HepG2 (cell line): Measurements from ENCODE around the gene UNC93A.
"Not testable (repeated sequence)": the region's sequence is repeated elsewhere in the genome, so short reads cannot be mapped to it uniquely, and the experiment has no call there.

Source experiments
- CHD2 ChIP-seq: IDR thresholded peaks from 2 replicates; pipeline ENCODE4 v1.6.1; 2011; ENCODE audit warnings: low read depth, low read length, improper control_type of control experiment
- EP300 ChIP-seq, 3 experiments: sonication (generic) in 1 of 3; formaldehyde crosslinking in 1 of 3; IDR thresholded peaks; 2 replicates each; pipeline versions ENCODE4 v1.5.1 to v1.6.1; 2011 to 2020; ENCODE audit warnings: low read depth in 2 of 3, low read length in 2 of 3, borderline replicate concordance in 1 of 3, improper control_type of control experiment in 1 of 3, mild to moderate bottlenecking in 1 of 3, missing genetic modification reagents in 1 of 3, moderate library complexity in 1 of 3
- FOXO1 ChIP-seq: sonication (generic); formaldehyde crosslinking; IDR thresholded peaks from 2 replicates; pipeline ENCODE4 v1.4.0; 2020; ENCODE audit warnings: missing genetic modification reagents
- KAT7 ChIP-seq: IDR thresholded peaks from 2 replicates; pipeline ENCODE4 v1.6.1; 2018; ENCODE audit warnings: borderline replicate concordance, missing compliant biosample characterization
- NCOA1 ChIP-seq: sonication (generic); formaldehyde crosslinking; IDR thresholded peaks from 2 replicates; pipeline ENCODE4 v1.9.0; 2021; ENCODE audit warnings: missing genetic modification reagents
- SMC3 ChIP-seq: IDR thresholded peaks from 2 replicates; pipeline ENCODE4 v1.6.1; 2011; ENCODE audit warnings: low read length, improper control_type of control experiment
- ZNF460 ChIP-seq: sonication (generic); formaldehyde crosslinking; IDR thresholded peaks from 2 replicates; pipeline ENCODE4 v1.5.1; 2020; ENCODE audit warnings: missing genetic modification reagents, mild to moderate bottlenecking, borderline replicate concordance
- ZNF746 ChIP-seq: sonication (generic); formaldehyde crosslinking; IDR thresholded peaks from 2 replicates; pipeline ENCODE4 v1.8.0; 2022; ENCODE audit warnings: mild to moderate bottlenecking, missing genetic modification reagents

DNA sequence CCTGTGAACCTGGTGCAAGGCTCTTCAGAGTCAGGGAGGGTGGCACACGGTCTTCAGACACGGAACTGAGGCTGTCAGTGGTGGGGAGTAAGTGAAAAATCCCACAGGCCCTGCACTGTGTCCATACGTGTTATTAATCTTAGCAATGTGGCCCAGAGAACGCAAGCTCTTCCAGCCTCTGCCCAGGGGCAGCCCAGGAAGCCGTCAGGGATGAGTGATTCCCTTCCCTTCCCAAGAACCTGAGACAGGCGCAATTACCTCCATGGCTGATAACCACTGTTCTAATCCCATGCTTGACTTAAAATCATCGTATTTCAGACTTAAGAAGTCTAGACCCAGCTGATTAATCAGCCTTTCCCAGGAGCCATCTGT, 49.0 kb upstream of the UNC93A start:
- not testable (repeated sequence) for TF ChIP-seq NCOA1; ZNF746; SMC3; CHD2; ZNF460 (CRISPR knock-in tag); KAT7; FOXO1 (CRISPR knock-in tag); EP300 (IDR thresholded peaks at IDR 0.05; ENCODE audit: low read depth in 2 of 2, low read length in 2 of 2); EP300 (CRISPR knock-in tag; IDR thresholded peaks at IDR 0.05; ENCODE audit: borderline replicate concordance)
